ENCODE results near the gene CRTC1. TPM values are rescaled to one million over a fixed set of nuclear protein-coding genes. Genes with fewer than 3 reads are reported as not detected.
A peak's percentile ranks its signal among the peaks of the same experiment; 100 is the strongest.

The CRTC1 gene
- total and polyA plus RNA-seq, 2 of the 13 experiments (the other 11 are each of a cell fraction or from before 2014, with no cell fraction given): 2.0 to 2.7 TPM

- in situ Hi-C loops (cut with HindIII; ENCODE audit: extremely low pct_ligation_motif_present, low pct_unique_long_range_greater_than_20kb): no loop called here
- CTCF ChIA-PET (ENCODE audit: low intra/inter-chr PET ratio, low total read pairs): no interaction called here
These were observed 86.6 kb downstream of the CRTC1 start for GRCh38 chr19:18769989-18770528.

GRCh38 chr19:18770663-18771327 is 87.3 kb downstream of the CRTC1 start:
- ChIA-PET POLR2A (no interaction called here), CTCF (ENCODE audit: low intra/inter-chr PET ratio, low total read pairs) (interaction anchor here (2.0 kb wide), 1 partner anchor 77 kb away, joined by 9 read pairs; no protein-coding TSS in a partner anchor)
- Histone ChIP-seq H2AFZ (ENCODE audit: low read length) (no peak overlapping the region), H3K4me2 (ENCODE audit: low read depth, low read length) (no peak overlapping the region), H3K9me3 (ENCODE audit: low read length) (no peaks in the 10 kb centered on the region), H4K20me1 (ENCODE audit: insufficient read depth, low read length) (no peaks in the 10 kb centered on the region), H3K9ac (ENCODE audit: insufficient read depth, low read depth, low read length) (no peak overlapping the region), H3K27me3 (ENCODE audit: control insufficient read depth in 1 of 2, insufficient read depth in 2 of 2, low read length in 2 of 2) (no peaks in the 10 kb centered on the region), H3K79me2 (ENCODE audit: insufficient read depth, low read length) (no peaks in the 10 kb centered on the region), H3K36me3 (replicated peaks in 1 of 2; ENCODE audit: control insufficient read depth in 1 of 2, insufficient read depth in 2 of 2, low read length in 2 of 2) (no peaks in the 10 kb centered on the region), H3K4me1 (ENCODE audit: insufficient read depth, low read length) (no peaks in the 10 kb centered on the region), H3K4me3 (replicated peaks in 1 of 3; ENCODE audit: insufficient read depth in 1 of 3, low read depth in 2 of 3, low read length in 3 of 3) (no peak overlapping the region), H3K27ac (ENCODE audit: extremely low read length, insufficient read depth, low read length) (no peak overlapping the region)
- in situ Hi-C loops (cut with HindIII; ENCODE audit: extremely low pct_ligation_motif_present, low pct_unique_long_range_greater_than_20kb): no loop called here
- WGBS (ENCODE audit: low lambda C conversion rate): 74% methylated on average over 12 of the region's 13 CpGs
- BruUV-seq (replicated peaks): no TSS peak
- DNase-seq (ENCODE audit: low spot score) (no peak), FAIRE-seq (no peak), ATAC-seq (no peak)
- intact Hi-C loops (cut with micrococcal nuclease; ENCODE audit: unreplicated experiment): loop anchor here (1.0 kb wide), 1 partner anchor 77 kb away; no protein-coding TSS in a partner anchor
- TF ChIP-seq ZNF318 (CRISPR knock-in tag; IDR thresholded peaks at IDR 0.05): no peak
- TF ChIP-seq ISX (CRISPR knock-in tag; conservative IDR thresholded peaks at IDR 0.05): no peak

More at GRCh38 chr19:18769989-18770528, 86.6 kb downstream of the CRTC1 start:
- FAIRE-seq (no peak), DNase-seq (ENCODE audit: low spot score) (no peak), ATAC-seq (no peak)
- no peak overlapping the region for H3K4me2 ChIP-seq (ENCODE audit: low read depth, low read length)
- H3K27me3 ChIP-seq (ENCODE audit: control insufficient read depth in 1 of 2, insufficient read depth in 2 of 2, low read length in 2 of 2): no peaks in the 10 kb centered on the region
- H3K9me3 ChIP-seq (ENCODE audit: low read length): no peaks in the 10 kb centered on the region
- no TSS peak for BruUV-seq (replicated peaks)
- no peak overlapping the region for H3K27ac ChIP-seq (ENCODE audit: extremely low read length, insufficient read depth, low read length)
- H4K20me1 ChIP-seq (ENCODE audit: insufficient read depth, low read length): no peaks in the 10 kb centered on the region
- H2AFZ ChIP-seq (ENCODE audit: low read length): no peak overlapping the region
- H3K79me2 ChIP-seq (ENCODE audit: insufficient read depth, low read length): no peaks in the 10 kb centered on the region
- POLR2A ChIA-PET: no interaction called here
- intact Hi-C loops (cut with micrococcal nuclease; ENCODE audit: unreplicated experiment): no loop called here
- peak; percentile 27 for TF ChIP-seq AGO1 (IDR thresholded peaks at IDR 0.05; ENCODE audit: low read depth, low read length, poor library complexity, severe bottlenecking)
- TF ChIP-seq EP300 (IDR thresholded peaks at IDR 0.05; ENCODE audit: low read depth in 2 of 2, low read length in 2 of 2): no peak
- no peak for TF ChIP-seq EP300 (CRISPR knock-in tag; IDR thresholded peaks at IDR 0.05; ENCODE audit: borderline replicate concordance)
- TF ChIP-seq HOXA7 (CRISPR knock-in tag; IDR thresholded peaks at IDR 0.05): no peak
- TF ChIP-seq ZBTB7B (CRISPR knock-in tag; IDR thresholded peaks at IDR 0.05): no peak
- no peak for TF ChIP-seq ZNF180 (CRISPR knock-in tag; IDR thresholded peaks at IDR 0.05; ENCODE audit: borderline replicate concordance, low read depth)
- no peak for TF ChIP-seq HOXA9 (CRISPR knock-in tag; IDR thresholded peaks at IDR 0.05; ENCODE audit: borderline replicate concordance)
- TF ChIP-seq DNMT3B (CRISPR knock-in tag; conservative IDR thresholded peaks at IDR 0.05): no peak
- TF ChIP-seq ZNF766 (CRISPR knock-in tag; IDR thresholded peaks at IDR 0.05; ENCODE audit: borderline replicate concordance): no peak
- TF ChIP-seq AKAP8 (CRISPR knock-in tag; IDR thresholded peaks at IDR 0.05): peak; percentile 39; the same call in 1 of the 2 replicates
- TF ChIP-seq ZNF75D (CRISPR knock-in tag; IDR thresholded peaks at IDR 0.05; ENCODE audit: borderline replicate concordance): no peak
- no peak for TF ChIP-seq ZNF224 (CRISPR knock-in tag; IDR thresholded peaks at IDR 0.05)
- peak; percentile 92 for TF ChIP-seq ZNF768 (CRISPR knock-in tag; IDR thresholded peaks at IDR 0.05)
- TF ChIP-seq MTF2 (CRISPR knock-in tag; IDR thresholded peaks at IDR 0.05; ENCODE audit: borderline replicate concordance): no peak
- no peak for TF ChIP-seq ZNF496 (CRISPR knock-in tag; IDR thresholded peaks at IDR 0.05; ENCODE audit: insufficient replicate concordance)
- TF ChIP-seq ZSCAN12 (CRISPR knock-in tag; IDR thresholded peaks at IDR 0.05): no peak
- TF ChIP-seq ASH2L (IDR thresholded peaks at IDR 0.05; ENCODE audit: insufficient read length, low read depth, low read length): no peak
- WGBS (ENCODE audit: low lambda C conversion rate): 89% methylated on average over 10 of the region's 15 CpGs
- no peak overlapping the region for H3K4me3 ChIP-seq (replicated peaks in 1 of 3; ENCODE audit: insufficient read depth in 1 of 3, low read depth in 2 of 3, low read length in 3 of 3)
- no peak overlapping the region for H3K9ac ChIP-seq (ENCODE audit: insufficient read depth, low read depth, low read length)
- no peaks in the 10 kb centered on the region for H3K4me1 ChIP-seq (ENCODE audit: insufficient read depth, low read length)
- H3K36me3 ChIP-seq (replicated peaks in 1 of 2; ENCODE audit: control insufficient read depth in 1 of 2, insufficient read depth in 2 of 2, low read length in 2 of 2): no peaks in the 10 kb centered on the region

All from HepG2 (cell line).